OCI-LY7 (cell line): ENCODE data around the gene MBLAC1. TPM values are rescaled to one million over a fixed set of nuclear protein-coding genes. Genes with fewer than 3 reads are reported as not detected.

ENCODE experiments used
- BruUV-seq: library from RNA; stranded (reverse); fragments of 400-500 nt; replicated peaks from 2 replicates; lab custom pipeline; 2021; lab: Mats Ljungman, UMichigan
- CTCF ChIA-PET: fragments of 300-600 bp; sonication (Branson Sonifier 250); formaldehyde crosslinking; loops from one replicate; lab custom pipeline; 2022; ENCODE audit warnings: antibody characterized with exemption; ENCODE audit not compliant: unreplicated experiment; lab: Charles Lee
- POLR2A ChIA-PET: fragments of 300-600 bp; sonication (Branson Sonifier 250); formaldehyde crosslinking; loops from one replicate; lab custom pipeline; 2022; ENCODE audit warnings: antibody characterized with exemption; lab: Charles Lee
- DNase-seq: peaks from one replicate; pipeline ENCODE4 v3.0.0-alpha.2; 2015; ENCODE audit warnings: low spot score
- H2AFZ ChIP-seq: fragments of 200-600 bp; sonication (generic), shearing (Covaris generic); 2 replicates; pipeline ENCODE4 v1.6.1; 2014; ENCODE audit warnings: mild to moderate bottlenecking, antibody characterized with exemption, low read length, moderate library complexity
- H3K27ac ChIP-seq: fragments of 200-600 bp; sonication (generic); 2 replicates; pipeline ENCODE4 v1.5.1; 2014; ENCODE audit warnings: mixed run types, low read depth, mild to moderate bottlenecking, moderate library complexity, low read length, inconsistent platforms; ENCODE audit not compliant: poor library complexity, severe bottlenecking
- H3K36me3 ChIP-seq: fragments of 200-600 bp; sonication (generic); 2 replicates; pipeline ENCODE4 v1.6.1; 2014; ENCODE audit warnings: mild to moderate bottlenecking, antibody characterized with exemption, low read length, moderate library complexity, mixed read lengths; ENCODE audit not compliant: insufficient read depth
- H3K4me1 ChIP-seq: fragments of 200-600 bp; sonication (generic); 2 replicates; pipeline ENCODE4 v1.5.1; 2014; ENCODE audit warnings: mild to moderate bottlenecking, low read length; ENCODE audit not compliant: insufficient read depth, poor library complexity, severe bottlenecking
- H3K4me2 ChIP-seq: fragments of 200-600 bp; sonication (generic); 2 replicates; pipeline ENCODE4 v1.6.1; 2014; ENCODE audit warnings: mild to moderate bottlenecking, low read length
- H3K4me3 ChIP-seq: fragments of 200-600 bp; sonication (generic); 2 replicates; pipeline ENCODE4 v1.5.1; 2014; ENCODE audit warnings: mild to moderate bottlenecking, low read depth, low read length; ENCODE audit not compliant: poor library complexity, severe bottlenecking
- H3K79me2 ChIP-seq: fragments of 200-600 bp; sonication (generic); 2 replicates; pipeline ENCODE4 v1.6.1; 2016; ENCODE audit warnings: low read depth, mild to moderate bottlenecking, low read length, moderate library complexity, mixed read lengths; ENCODE audit not compliant: insufficient read depth
- H3K9me2 ChIP-seq: fragments of 200-600 bp; sonication (generic); 2 replicates; pipeline ENCODE4 v1.6.1; 2016; ENCODE audit warnings: mild to moderate bottlenecking, low read length, mixed read lengths; ENCODE audit not compliant: insufficient read depth
- H3K9me3 ChIP-seq: fragments of 200-600 bp; sonication (generic); 2 replicates; pipeline ENCODE4 v1.6.1; 2014; ENCODE audit warnings: mild to moderate bottlenecking, mixed run types, low read length, mixed read lengths
- H4K20me1 ChIP-seq: fragments of 200-600 bp; sonication (generic); 2 replicates; pipeline ENCODE4 v1.6.1; 2014; ENCODE audit warnings: mild to moderate bottlenecking, antibody characterized with exemption, low read length, moderate library complexity, mixed read lengths; ENCODE audit not compliant: insufficient read depth
- CTCF ChIP-seq: fragments of 200-600 bp; sonication (generic); conservative IDR thresholded peaks from 2 replicates; pipeline ENCODE4 v1.5.1; 2014; ENCODE audit warnings: mild to moderate bottlenecking, antibody characterized with exemption, low read length, moderate library complexity, mixed read lengths
- EZH2phosphoT487 ChIP-seq: fragments of 200-600 bp; sonication (generic); IDR thresholded peaks from 2 replicates; pipeline ENCODE4 v1.6.1; 2018; ENCODE audit warnings: low read depth, borderline replicate concordance, mild to moderate bottlenecking, mixed run types, antibody characterized with exemption, low read length, moderate library complexity, mixed read lengths
- intact Hi-C: fragments of 100-400 bp; cut with micrococcal nuclease; formaldehyde crosslinking; loops from one replicate; pipeline ENCODE4 v1.10.0; 2022; ENCODE audit not compliant: unreplicated experiment
- total RNA-seq, 2 experiments: library from RNA; depleted of rRNA in 1 of 2; stranded (reverse); fragments of >200 nt in 1 of 2; shearing (Covaris generic) in 1 of 2; gene quantifications; 2 replicates each; pipeline ENCODE4 v1.2.3, GENCODE V29; 2014 to 2022

The MBLAC1 gene
- total RNA-seq, 2 experiments from 2014 or later: 4.5 to 4.8 TPM

GRCh38 chr7:100093054-100093453 is 33.7 kb upstream of the MBLAC1 start:
- Histone ChIP-seq H3K4me2 (no peak overlapping the region), H4K20me1 (peaks cover 14% of the 10 kb centered on the region), H3K79me2 (peaks cover 19% of the 10 kb centered on the region; the same call in 1 of the 2 replicates), H3K9me3 (no peaks in the 10 kb centered on the region), H2AFZ (no peak overlapping the region), H3K4me3 (no peak overlapping the region), H3K9me2 (no peaks in the 10 kb centered on the region), H3K27ac (no peak overlapping the region), H3K36me3 (peaks cover 79% of the 10 kb centered on the region), H3K4me1 (peaks cover 21% of the 10 kb centered on the region)
- intact Hi-C loops: no loop called here
- POLR2A ChIA-PET: no interaction called here
- CTCF ChIA-PET: no interaction called here
- no peak for TF ChIP-seq CTCF
- TF ChIP-seq EZH2phosphoT487: no peak
- BruUV-seq: TSS peak; percentile 69
- no peak for DNase-seq

- Histone ChIP-seq H3K4me2 (no peak overlapping the region), H3K9me2 (no peaks in the 10 kb centered on the region), H3K4me1 (peaks cover 16% of the 10 kb centered on the region), H3K36me3 (peaks cover 83% of the 10 kb centered on the region), H2AFZ (no peak overlapping the region), H3K4me3 (no peak overlapping the region), H3K27ac (no peak overlapping the region), H4K20me1 (peaks cover 19% of the 10 kb centered on the region), H3K79me2 (peaks cover 21% of the 10 kb centered on the region), H3K9me3 (no peaks in the 10 kb centered on the region)
- DNase-seq: no peak
- CTCF ChIA-PET: no interaction called here
- no TSS peak for BruUV-seq
- POLR2A ChIA-PET: no interaction called here
- TF ChIP-seq CTCF: no peak
- no peak for TF ChIP-seq EZH2phosphoT487
- intact Hi-C loops: no loop called here
Measured at GRCh38 chr7:100093498-100093897, 33.3 kb upstream of the MBLAC1 start.

- CTCF ChIA-PET: no interaction called here
- peaks cover 25% of the 10 kb centered on the region for H3K79me2 ChIP-seq
- H3K36me3 ChIP-seq: peaks cover 88% of the 10 kb centered on the region
- H4K20me1 ChIP-seq: peaks cover 24% of the 10 kb centered on the region
- H3K4me2 ChIP-seq: no peak overlapping the region
- POLR2A ChIA-PET: interaction anchor here (0.6 kb wide), 1 partner anchor 45 kb away, joined by 3 read pairs; no protein-coding TSS in a partner anchor
- no peak overlapping the region for H2AFZ ChIP-seq
- TF ChIP-seq CTCF: no peak
- intact Hi-C loops: no loop called here
- no peaks in the 10 kb centered on the region for H3K9me2 ChIP-seq
- DNase-seq: no peak
- no peaks in the 10 kb centered on the region for H3K9me3 ChIP-seq
- no peak overlapping the region for H3K4me3 ChIP-seq
- no TSS peak for BruUV-seq
- peaks cover 17% of the 10 kb centered on the region for H3K4me1 ChIP-seq
- H3K27ac ChIP-seq: no peak overlapping the region
Measured at GRCh38 chr7:100093925-100094486, 32.8 kb upstream of the MBLAC1 start.
